Measurements from ENCODE around the gene UBE2E2. TPM values are rescaled to one million over a fixed set of nuclear protein-coding genes. Genes with fewer than 3 reads are reported as not detected.
A peak's percentile ranks its signal among the peaks of the same experiment; 100 is the strongest.

Gene UBE2E2
- total RNA-seq, 1 experiment from 2014 or later, result 38.6 TPM

- H2AK5ac ChIP-seq (ENCODE audit: insufficient read length, low read length), result no peak overlapping the region
- no peak overlapping the region for H3K18ac ChIP-seq (ENCODE audit: insufficient read length, low read depth, low read length)
- H3K23ac ChIP-seq (ENCODE audit: insufficient read length, low read depth, low read length), result no peak overlapping the region
- no peak overlapping the region for H2AFZ ChIP-seq (ENCODE audit: low read length)
- H3K4me1 Mint-ChIP-seq, result peaks cover 21 to 35% of the 10 kb centered on the region in 2 experiments
- H3K23me2 ChIP-seq (ENCODE audit: insufficient read length, low read depth, low read length, poor library complexity, severe bottlenecking), result no peaks in the 10 kb centered on the region
- peak overlapping the region in 1 of 3 experiments; percentile 54; a peak in 3 of 7 replicates for H3K27ac Mint-ChIP-seq
- no peak overlapping the region for H4K8ac ChIP-seq (replicated peaks; ENCODE audit: insufficient read length, low read depth, low read length)
- 100% methylated on average over 1 of the region's 4 CpGs for WGBS (ENCODE audit: extremely low coverage, insufficient read length, low lambda C conversion rate)
- H3K4me1 ChIP-seq (ENCODE audit: insufficient read depth, low read length), result no peaks in the 10 kb centered on the region; the same call in 1 of the 2 replicates
- H3K27me3 ChIP-seq (ENCODE audit: insufficient read depth, low read length), result no peaks in the 10 kb centered on the region
- no peak overlapping the region for H4K5ac ChIP-seq (ENCODE audit: insufficient read length, low read depth, low read length)
- no peaks in the 10 kb centered on the region for H3K9me3 ChIP-seq (ENCODE audit: control insufficient read depth, low read depth, low read length)
- H3K4me2 ChIP-seq (ENCODE audit: insufficient read depth, insufficient read length, low read length), result no peak overlapping the region
- H3K79me1 ChIP-seq (ENCODE audit: insufficient read depth, low read depth, low read length, poor library complexity, severe bottlenecking), result peaks cover 5% of the 10 kb centered on the region
- DNase-seq, result no peak
- no peak overlapping the region for H3K56ac ChIP-seq (ENCODE audit: insufficient read length, low read depth, low read length)
- H3K27ac ChIP-seq (ENCODE audit: insufficient read length, low read depth, low read length), result no peak overlapping the region
- no peak overlapping the region for H3K4ac ChIP-seq (ENCODE audit: low read depth, low read length)
- no peak overlapping the region for H2BK12ac ChIP-seq (ENCODE audit: insufficient read length, low read depth, low read length)
- no peaks in the 10 kb centered on the region; the same call in 1 of the 2 replicates for H3K27me3 Mint-ChIP-seq (ENCODE audit: low read depth)
- H3K9ac ChIP-seq (ENCODE audit: extremely low read depth, insufficient read length, low read length), result no peak overlapping the region
- no peak overlapping the region for H3K14ac ChIP-seq (ENCODE audit: insufficient read depth, low read length)
- TF ChIP-seq CTCF (conservative IDR thresholded peaks at IDR 0.05), result no peak
- no peak overlapping the region for H2BK5ac ChIP-seq (ENCODE audit: insufficient read length, low read length)
- no peak overlapping the region for H4K91ac ChIP-seq (ENCODE audit: insufficient read length, low read depth, low read length)
- H3K4me3 Mint-ChIP-seq, result no peak overlapping the region
- no peaks in the 10 kb centered on the region for H4K20me1 ChIP-seq (ENCODE audit: control insufficient read depth, insufficient read depth, insufficient read length)
- no peaks in the 10 kb centered on the region for H3K79me2 ChIP-seq (ENCODE audit: insufficient read depth, low read length)
- no peak overlapping the region for H2BK20ac ChIP-seq (ENCODE audit: low read depth, low read length, poor library complexity, severe bottlenecking)
- no peak overlapping the region for H2BK15ac ChIP-seq (ENCODE audit: low read depth, low read length)
- H2BK120ac ChIP-seq (ENCODE audit: low read depth, low read length, poor library complexity, severe bottlenecking), result no peak overlapping the region
- no peaks in the 10 kb centered on the region for H3K9me3 Mint-ChIP-seq
- H3K36me3 Mint-ChIP-seq (ENCODE audit: insufficient read depth in 1 of 3, low read depth in 3 of 3), result no peaks in the 10 kb centered on the region; a peak in 1 of 7 replicates
- H3T11ph ChIP-seq (ENCODE audit: low read length), result no peak overlapping the region
Measured at GRCh38 chr3:23209747-23210487, 6.8 kb downstream of the UBE2E2 start.

Measured in H9 (cell line).